NCI-H774 (cell line): ENCODE results near the gene RAB25.

Experiments used
- DNase-seq: peaks from one replicate; lab custom pipeline; 2025; lab: John Stamatoyannopoulos, UW

Gene RAB25

DNA sequence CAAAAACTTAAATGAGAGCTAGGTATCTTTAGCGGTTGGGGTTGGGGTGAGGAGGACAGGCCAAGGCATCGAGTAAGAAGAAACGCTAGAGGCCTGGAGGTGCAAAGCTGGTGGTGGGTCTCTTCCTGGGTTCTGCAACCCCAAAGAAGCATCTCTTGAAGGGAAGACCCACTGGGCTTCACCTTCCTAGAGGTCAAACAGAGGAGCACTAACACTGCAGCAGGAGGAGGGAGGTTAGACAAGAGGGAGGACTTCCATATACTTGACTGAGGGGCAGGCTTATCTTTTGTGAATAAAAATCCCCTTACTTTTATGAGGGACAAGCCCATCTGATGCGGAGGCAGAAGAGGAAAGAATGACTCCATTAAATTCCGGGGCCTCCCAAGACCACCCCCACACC is 18.8 kb downstream of the RAB25 start:
- no peak for DNase-seq

DNA sequence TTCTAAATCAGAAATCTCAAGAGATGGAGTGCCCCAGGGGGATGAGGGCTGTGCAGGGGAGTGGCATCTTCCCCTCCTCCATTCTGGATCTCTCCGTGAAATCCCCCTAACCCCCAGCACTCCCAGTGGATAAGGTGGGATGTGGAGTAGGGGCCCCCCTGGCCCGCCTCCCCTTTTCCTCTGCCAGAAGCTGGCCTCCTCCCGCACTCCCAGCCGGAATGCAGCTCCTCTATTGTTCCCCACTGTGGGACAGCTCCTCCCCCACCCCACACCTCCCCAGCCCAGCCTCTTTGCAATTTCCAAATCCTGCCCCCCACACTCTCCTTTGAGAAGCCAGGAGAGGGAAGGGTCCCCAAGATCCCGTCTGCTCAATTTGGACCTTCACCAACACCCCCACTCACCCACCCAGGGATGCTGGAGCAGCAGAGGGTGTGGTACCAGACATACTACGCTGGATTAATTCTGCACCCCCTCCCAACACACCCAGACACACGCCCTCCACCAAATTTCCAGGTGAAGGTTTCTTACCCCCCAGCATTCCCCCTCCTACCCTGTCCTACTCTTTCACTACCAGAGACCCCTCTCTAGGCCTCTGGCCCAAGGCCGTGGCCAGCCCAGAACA is 19.4 kb downstream of the RAB25 start:
- DNase-seq, result no peak

DNA sequence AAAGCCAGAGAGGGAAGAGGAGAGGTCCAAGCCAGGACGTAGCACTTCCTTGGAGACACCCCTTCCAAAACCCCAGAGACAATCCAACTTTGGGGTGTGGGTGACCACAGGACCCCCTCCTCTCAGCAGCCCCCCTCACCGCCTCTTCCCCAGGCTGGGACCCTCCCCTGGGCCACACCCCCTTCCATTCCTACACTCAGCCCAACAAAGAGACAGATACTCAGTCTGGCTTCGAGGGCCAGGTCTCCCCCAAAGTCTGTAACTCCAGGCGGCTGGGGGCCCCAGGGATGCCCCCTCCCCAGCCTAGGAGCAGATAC is 19.9 kb downstream of the RAB25 start:
- DNase-seq, result no peak

DNA sequence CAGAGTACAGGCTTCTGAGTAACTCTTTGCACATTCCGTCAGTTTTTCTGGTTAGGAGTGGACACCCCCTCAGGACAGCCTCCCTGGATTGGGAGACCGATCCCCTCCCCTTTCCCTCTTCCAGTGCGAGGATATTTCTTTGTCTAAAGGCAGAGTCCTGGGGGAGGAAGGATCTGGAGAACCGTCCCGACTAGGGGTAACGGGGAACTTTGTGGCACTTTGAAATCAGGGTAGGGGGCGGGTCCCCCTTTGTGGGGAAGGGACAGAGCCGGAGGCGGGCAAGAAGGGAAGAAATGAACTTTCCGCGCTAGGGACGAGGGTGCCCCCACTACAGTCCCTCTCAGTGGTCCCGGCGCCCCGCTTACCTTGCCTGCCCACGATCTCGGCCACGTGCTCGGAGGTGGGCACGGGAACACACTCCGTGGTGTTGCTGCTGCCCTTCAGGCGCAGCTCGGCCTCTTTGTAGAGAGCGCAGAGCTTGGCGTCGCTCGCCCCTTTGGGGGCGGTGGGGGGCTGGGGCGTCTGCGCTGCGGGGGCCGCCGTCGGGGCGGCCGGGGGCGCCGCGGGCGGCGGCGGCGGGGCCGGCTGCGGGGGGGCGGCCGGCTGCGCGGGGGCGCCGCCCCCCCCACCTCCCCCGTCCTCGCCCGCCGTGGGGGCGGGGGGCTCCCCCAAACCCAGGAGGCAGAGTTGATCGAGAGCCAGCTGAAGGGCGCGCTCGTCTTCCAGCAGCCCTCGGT is 20.4 kb downstream of the RAB25 start:
- no peak for DNase-seq

DNA sequence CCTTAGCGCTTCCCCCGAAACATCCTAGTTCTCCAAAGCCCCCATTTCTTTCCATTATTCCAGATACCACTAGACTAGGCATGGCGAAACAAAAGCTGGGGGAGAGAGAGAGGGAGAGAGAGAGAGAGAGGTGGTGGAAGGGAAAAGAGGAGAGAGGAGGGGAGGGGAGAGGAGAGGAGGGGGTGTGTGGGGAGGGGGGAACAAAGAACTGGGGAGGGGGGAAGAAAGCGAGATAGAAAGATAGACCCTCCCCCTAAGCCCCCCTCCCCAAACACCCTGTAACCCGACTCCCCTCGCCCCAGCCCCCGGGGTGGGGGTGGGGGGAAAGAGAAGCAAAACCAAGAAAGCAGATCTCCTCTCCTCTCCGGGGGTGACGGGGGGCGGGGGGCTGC is 21.0 kb downstream of the RAB25 start:
- no peak for DNase-seq

DNA sequence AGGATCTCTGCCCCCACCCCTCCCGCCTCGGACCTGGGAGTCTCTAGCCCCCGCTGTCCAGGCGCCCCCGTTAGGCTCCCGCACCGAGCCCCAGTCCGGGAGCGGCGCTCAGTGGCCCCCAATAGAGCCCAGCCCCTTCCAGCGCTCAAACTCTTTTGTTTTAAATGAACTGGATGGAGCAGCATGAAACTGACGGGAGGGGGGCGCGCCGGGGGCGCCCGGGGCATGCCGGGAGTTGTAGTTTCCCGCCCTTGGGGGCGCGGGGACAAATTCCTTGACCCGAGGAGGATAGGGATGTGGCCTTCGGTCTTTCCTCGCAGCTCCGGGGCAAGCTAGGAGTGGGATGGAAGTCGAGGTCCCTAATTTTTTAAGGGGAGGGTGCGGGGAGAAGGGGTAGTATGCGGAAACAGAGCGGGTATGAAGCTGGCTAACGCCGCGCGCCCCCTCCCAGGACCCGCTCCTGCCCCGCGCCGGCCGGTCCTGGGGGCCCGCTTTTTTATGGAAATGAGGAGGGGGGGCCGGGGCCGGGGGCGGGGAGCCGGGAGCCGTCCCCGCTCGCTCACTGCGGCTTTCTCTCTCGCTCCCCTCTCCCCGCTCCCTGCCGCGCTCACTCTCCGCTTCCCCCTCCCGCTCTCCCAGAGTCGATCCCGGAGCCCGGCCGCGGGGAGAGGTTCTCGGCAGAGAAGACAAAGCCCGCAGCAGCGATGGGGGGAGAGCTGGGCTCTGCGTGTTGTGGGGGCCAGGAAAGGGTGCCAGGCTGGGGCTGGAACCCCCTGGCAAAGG is 21.5 kb downstream of the RAB25 start, which contains the start of gene MEX3A:
Gene MEX3A, minus strand, starts transcription at position 157 of the 783 bp plus-strand sequence. CDS start 467 bp downstream, outside the sequence.
- peak; percentile 74 for DNase-seq

DNA sequence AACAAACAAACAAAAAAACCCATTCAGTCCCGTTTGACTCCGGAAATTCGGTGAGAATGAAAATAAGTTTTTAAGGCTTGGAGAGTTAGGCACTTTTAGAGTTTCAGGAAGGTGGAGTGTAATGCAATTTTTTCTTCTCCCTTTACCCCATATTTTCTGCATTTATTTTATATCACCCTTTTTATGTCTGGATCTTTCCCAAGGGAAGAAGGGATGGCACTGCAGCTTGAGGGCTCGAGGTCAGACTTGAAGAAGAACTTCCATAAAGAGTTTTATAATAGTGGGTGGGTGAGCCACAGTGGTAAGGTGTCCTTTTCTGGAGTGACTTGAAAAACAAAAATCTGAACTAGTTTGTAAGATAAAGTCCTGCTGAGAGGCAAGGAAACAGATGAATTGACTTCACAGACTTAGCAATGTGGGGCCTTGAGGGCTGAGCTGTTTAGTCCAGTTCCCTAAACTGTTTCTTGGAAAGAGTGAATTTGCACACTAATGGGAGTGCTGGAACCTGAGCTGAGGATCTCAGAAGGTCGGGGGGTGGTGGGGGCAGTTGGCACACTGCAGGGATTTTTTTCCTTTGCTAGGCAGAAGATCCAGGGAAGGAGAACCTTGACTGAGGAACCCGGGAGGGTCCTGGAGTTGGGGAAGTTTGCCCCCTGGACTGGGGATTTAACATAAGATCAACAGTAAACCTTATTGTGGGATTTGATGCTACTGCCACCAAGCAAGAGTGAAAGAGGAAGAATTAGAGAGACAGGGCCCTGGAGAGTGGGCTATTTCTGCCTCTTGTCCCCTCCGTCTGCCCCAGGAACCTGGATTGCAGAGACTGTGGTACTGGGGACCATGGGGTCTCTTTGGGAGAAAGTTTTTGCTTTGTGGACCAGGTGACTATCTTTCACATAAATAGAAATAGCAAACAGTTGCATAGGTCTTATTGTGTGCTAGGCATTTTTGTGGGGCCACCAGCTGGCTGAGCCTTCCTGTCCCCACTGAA is 23.1 kb downstream of the RAB25 start:
- no peak for DNase-seq

DNA sequence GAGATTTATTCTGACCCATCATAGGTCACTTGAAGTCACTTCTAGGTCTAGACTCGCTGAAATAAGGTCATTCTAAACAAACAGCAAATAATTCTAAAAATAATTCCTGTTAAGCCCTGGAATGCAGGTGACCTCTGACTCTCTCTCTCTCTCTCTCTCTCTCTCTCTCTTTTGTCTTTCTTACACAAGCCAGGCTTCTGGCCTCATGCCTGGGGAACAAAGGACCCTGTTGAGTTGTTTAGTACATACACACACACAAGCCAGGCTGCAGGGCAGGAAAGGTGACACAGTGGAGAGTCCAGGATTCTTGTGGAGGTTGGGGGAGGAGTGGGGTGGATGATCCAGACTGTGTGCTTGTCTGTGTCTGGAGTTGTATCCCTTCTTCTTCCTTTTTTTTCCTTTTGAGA is 25.3 kb downstream of the RAB25 start:
- DNase-seq, result no peak

DNA sequence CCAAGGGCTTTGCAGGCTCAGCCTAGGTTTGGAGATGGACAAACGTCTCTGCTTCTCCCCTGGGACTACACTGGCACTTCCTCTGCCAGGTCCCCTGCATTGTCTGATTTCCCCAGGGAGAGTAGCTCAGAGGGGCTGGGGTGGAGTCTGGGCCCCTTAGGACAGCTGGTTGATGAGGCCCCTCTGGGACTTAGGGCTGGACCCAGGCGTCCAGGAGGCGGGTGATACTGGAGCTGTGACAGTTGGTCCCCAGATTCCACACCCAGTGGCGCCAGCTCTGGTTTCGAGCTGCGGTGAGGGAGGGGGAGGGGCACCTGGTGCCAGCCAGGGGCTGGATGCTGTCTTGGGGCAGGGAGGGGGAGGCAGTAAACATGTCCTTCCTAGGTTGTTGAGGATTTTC is 28.7 kb downstream of the RAB25 start:
- DNase-seq, result no peak

DNA sequence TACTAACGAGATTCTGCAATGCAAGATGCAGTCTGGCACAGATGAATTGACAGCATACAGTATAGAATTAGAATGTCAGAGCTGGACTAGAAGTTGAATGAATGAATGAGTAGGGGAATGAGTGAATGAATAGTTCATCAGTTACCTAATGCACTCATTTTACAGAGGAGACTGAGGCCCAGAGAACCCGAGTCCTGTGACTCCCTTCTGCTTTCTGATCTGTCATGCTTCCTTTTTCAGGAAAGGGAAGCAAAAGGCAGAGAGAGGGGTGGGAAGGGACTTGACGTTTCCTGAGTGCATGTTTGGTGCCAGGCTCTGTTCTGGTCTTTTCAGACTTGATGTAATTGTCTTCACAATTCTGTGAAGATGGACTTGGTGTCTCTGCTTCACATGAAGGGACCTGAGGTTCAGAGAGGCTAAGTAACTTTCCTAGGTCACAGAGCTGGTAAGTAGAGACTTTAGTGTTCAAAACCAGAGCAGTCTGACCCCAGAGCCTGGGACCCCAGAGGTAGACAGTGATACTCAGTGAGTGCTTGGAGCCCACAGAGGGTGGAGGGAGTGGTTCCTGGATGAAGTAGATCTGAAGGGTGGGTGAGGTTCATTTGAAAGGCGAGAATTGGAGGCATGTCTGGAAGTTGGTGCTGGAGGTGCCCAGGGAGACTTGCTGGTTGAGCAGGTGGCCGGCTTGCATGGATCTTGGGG is 29.3 kb downstream of the RAB25 start:
- no peak for DNase-seq

DNA sequence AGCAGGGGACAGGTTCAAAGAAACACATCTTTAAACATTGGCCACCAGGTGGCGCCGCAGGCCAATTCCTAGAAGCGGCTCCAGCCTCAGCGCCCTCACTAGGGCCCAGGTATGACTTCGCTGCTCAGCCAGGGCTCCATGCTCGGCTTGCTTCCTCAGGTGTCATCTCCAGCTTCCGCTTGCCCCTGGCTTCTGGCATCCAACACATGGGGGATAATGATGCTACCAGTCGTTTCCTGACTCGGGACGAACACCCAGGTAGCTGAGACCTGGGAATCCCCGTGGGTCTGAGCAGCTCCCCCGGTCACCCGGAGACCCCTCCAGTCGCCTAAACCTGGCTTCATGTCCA is 29.9 kb downstream of the RAB25 start:
- DNase-seq, result peak; percentile 75

DNA sequence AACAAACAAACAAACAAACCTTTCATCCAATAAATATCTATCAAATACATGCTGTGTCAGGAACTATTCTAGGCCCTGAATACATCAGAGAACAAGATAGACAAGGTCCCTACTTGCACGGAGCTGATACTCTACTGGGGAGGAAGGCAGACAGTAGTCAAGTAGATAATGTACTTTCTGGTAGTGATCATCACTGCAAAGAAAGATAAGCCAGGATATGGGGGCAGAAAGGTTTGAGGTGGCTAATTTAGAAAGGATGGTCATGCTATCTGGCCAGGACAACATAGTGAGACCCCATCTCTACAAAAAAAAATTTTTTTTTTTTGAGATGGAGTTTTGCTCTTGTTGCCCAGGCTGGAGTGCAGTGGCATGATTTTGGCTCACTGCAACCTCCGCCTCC is 30.6 kb downstream of the RAB25 start:
- DNase-seq, result no peak

DNA sequence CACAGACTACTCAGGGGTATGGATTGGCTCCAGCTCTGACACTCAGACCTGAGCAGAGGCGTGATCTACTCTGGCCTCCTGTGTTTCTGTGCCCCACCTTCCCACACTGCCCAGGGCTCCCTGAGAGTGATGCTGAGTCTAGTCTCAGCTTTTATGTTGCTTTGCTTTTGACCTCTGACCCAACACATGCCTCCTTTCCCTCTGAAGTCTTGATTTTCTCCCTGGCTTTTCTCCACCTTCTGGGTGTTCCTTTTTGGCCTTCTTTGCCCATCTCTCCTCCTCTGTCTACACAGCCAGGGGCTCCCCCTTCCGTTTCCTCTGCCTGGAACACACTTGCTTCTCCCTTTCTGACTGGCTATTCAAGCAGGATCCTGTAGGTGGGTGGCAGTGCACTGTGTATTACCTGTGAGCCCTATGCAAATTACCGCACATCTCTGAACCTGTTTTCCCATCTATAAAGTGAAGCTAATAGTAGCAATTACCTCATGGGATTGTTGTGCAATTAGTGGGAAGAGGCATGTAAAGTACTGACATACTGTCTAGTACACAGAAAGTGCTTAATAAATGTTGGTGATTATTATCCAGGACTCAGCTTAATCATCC is 35.0 kb downstream of the RAB25 start:
- DNase-seq, result no peak

DNA sequence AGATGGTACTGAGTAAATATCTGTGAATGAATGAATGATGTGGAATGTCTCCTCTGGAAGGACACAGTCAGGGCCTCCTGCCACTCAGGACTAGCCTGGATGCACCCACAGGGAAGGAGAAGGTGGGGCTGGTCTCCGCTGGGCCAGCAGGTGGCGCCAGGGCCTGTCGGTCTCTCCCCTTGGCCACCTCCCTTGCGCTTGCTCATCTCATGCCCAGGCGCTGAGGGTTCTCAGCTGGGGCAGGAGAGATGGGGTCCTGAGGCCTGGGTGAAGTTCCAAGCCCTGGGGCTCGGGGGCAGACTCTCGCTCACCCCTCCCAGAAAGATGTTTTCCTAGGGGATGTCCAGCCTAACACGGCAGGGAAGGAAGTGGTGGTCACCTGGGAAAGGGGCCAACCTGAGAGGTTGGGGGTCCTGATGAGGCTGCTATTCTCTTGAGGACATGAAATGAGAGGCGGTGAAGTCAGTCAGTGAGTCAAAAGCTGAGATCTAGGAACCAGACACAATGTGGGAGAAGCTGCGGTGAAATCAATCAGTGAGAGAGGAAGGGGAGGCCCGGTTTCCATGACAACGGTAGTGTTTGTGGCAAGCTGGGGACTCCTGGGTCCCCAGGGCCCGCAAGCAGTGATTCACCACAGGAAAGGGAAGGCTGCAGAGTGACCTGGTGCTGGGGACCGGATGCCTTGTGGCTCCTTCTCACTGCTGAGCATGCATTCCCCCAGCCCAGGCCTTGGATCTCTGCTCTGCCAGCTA is 35.9 kb downstream of the RAB25 start:
- peak; percentile 60 for DNase-seq

DNA sequence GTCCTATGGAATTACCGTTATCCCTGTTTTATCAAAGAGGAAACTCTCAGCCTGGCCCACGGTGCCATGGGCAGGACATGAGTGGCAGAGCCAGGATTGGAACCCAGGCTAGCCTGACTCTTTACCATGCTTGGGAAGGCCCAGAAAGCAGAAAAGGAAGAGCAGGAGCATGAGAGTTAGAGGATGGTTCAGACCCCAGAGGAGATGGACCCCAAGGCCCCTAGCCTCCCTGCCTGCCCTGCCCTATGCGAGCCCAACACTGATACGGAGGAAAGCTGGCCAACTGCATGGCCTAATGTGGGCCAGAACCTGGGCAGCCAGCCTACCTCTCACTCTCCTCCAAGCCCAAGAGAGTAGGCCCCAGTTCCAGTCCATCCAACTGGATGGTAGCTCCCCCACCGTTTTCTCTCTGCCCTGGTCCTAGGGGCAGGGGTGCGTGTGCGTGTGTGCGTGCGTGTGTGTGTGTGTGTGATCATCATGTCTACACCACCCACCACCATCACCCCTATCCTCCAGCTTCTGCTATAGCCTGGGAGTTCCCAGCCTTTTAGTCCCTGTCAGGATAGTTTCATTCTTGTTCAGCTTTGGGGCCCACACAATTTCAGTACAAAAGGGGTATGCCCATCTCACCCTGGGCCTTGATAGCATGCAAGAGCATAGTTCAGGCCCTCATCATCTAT is 36.7 kb downstream of the RAB25 start:
- no peak for DNase-seq

DNA sequence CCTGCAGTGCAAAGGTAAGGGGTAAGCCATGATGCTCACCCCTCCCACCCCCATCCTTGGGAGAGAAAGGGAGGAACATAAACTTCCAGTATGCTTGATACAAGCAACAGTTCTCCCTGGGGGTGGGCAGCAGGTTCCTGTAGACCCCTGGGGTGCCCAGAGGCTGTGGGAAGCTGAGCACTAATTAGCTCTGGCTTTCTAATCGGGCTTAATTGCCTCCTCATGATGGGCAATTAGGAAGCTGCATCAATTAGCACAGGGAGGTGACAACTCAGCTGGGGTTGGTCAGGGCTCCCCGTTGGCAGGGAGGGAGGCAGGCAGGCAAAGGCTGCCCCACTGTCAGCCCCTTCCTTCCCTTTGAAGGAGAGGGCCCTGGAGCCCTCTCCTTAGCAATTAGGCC is 37.8 kb downstream of the RAB25 start:
- DNase-seq, result no peak

DNA sequence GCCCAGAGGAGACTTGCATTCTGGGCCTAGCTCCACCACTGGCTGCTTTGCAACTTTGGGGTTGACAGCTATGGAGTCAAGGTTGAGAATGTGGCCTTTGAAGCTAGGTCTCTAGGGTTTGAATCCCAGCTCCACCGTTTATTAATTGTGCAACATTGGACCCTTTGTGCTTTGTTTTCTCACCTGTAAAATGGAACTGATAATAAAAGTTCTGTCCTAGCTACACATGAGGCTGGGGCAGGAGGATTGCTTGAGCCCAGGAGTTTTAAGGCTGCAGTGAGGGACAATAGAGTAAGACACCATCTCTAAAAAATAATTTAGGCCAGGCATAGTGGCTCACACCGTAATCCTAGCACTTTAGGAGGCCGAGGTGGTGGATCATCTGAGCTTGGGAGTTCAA is 38.3 kb downstream of the RAB25 start:
- DNase-seq, result no peak

DNA sequence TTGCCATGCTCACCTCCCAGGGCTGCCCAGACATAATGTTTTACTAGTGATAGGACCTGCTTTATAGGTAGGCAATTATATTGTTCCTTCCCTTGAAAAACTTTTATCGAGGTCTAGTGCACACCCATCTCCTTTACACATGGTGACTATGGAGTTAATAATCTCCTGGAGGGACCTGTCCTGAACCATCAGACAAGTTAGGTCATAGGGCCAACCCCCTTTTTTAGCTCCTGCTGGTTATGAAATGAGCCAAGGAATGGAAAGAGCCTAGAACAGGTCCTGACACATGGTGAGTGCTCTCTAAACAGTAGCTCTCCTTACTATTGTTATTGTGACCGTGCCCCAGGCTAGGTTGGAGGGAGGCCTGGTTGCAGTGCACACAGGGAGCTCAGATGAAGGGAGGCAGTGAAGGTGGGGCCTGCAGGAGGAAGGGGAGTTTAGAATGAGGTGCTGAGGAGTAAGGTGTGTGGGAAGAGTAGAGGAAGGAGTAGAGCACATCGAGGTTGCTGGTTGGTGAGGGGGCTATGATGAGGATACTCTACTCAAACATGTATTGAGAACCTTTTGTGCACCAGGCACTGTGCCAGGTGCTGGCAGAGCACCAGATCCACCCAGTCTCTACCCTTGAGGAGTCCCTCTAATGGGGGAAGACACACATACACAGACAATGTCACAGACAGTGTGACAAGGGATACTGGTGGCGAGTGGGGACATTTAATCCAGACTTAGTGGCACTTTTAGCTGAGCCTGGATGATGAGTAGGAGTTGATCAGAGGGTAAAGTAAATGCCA is 39.4 kb downstream of the RAB25 start:
- DNase-seq, result no peak

DNA sequence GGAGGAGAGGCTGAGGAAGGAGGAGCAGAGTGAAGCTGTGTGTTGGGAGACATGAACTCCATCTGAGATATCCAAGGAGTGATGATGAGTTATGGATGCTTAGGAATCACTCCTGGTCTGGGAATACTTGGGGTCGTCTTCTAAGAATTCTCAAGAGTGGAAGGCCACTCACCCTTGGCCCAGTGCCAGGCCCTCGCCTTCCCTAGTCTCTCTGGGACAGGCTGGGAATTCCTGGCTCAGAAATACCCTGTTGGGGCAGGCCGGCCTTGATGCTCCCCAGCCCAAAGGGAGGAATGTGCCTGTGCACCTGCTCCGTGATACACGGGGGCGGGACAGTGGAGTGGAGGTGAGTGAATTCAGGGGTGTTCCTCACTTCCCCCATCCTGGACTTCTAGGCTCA is 40.9 kb downstream of the RAB25 start:
- DNase-seq, result no peak
